Measurements from ENCODE around the gene SEPTIN8. TPM values are rescaled to one million over a fixed set of nuclear protein-coding genes. Genes with fewer than 3 reads are reported as not detected.

The SEPTIN8 gene
- total RNA-seq, 1 donor from 2014 or later: 46.2 TPM

DNA sequence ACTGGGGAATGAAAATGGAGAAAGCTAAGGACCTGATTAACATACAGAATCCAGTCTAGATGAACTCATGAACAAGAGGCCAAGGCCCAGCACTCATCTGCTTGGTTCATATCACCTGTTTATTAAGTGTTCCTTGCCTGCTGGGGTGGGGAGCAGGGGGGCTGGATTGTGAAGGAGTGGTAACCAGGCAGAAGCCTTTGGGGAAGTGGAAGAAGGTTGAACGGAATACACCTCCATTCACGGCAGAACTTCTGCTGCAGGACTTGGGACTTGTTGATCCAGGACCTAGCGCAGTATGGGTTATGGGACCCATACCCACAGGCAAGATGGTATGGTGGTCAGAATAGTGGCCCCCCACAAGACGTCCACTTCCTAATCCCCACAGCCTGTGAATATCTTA is 8.8 kb upstream of the SEPTIN8 start:
- DNase-seq (ENCODE audit: low spot score): no peak
- Mint-ChIP-seq H3K36me3 (ENCODE audit: low read depth) (no peaks in the 10 kb centered on the region), H3K4me1 (ENCODE audit: low read depth) (peaks cover 20% of the 10 kb centered on the region), H3K27ac (no peak overlapping the region), H3K4me3 (no peak overlapping the region), H3K9me3 (no peaks in the 10 kb centered on the region), H3K27me3 (ENCODE audit: insufficient read depth) (peaks cover 32% of the 10 kb centered on the region)
- intact Hi-C loops (cut with micrococcal nuclease): no loop called here

DNA sequence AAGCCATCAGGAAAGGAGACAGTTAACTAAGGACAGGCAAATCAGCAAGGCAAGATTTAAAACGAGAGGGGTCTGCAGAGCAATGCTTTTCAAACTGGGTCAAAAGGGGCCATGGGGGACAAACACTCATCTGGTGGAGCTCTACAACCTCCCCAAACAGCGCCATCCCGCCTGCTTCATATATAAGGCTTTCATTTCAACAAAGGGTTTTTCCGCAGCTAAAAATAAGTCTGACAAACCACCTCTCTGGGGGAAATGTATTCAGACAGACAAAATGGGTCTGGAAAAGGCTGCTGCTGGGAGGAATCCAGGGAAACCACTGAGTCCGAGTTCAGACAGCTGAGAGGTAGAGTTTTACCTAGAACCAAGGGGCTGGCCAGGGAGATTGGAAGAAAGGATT is 8.3 kb upstream of the SEPTIN8 start:
- DNase-seq (ENCODE audit: low spot score): no peak
- Mint-ChIP-seq H3K4me3 (no peak overlapping the region), H3K4me1 (ENCODE audit: low read depth) (peaks cover 17% of the 10 kb centered on the region), H3K27ac (no peak overlapping the region), H3K27me3 (ENCODE audit: insufficient read depth) (peaks cover 33% of the 10 kb centered on the region), H3K36me3 (ENCODE audit: low read depth) (no peaks in the 10 kb centered on the region), H3K9me3 (no peaks in the 10 kb centered on the region)
- intact Hi-C loops (cut with micrococcal nuclease): no loop called here

DNA sequence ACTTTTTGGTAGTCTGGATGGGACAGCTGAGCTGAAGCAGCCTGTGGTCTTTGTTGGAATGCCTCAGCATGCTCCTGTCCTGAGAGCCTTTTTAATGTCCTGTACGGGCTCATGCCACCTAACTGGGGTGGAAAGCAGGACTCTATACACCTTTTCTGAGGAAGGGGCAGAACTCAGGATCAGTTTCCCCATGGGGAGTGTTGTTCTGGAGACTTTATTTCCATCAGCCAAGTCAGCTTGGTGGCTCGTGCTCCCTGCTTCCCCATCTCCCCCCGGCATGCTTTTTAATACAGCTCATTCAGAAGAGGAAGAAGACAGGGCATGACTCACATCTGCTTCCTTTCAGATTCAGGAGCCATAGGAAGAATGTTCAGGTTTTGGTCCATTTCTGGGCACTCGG is 5.1 kb upstream of the SEPTIN8 start:
- no peak overlapping the region for H3K4me3 Mint-ChIP-seq
- peaks cover 37% of the 10 kb centered on the region for H3K4me1 Mint-ChIP-seq (ENCODE audit: low read depth)
- H3K9me3 Mint-ChIP-seq: no peaks in the 10 kb centered on the region
- intact Hi-C loops (cut with micrococcal nuclease): no loop called here
- no peak overlapping the region for H3K27ac Mint-ChIP-seq
- peaks cover 1% of the 10 kb centered on the region for H3K36me3 Mint-ChIP-seq (ENCODE audit: low read depth)
- DNase-seq (ENCODE audit: low spot score): no peak
- peaks cover 49% of the 10 kb centered on the region for H3K27me3 Mint-ChIP-seq (ENCODE audit: insufficient read depth)

DNA sequence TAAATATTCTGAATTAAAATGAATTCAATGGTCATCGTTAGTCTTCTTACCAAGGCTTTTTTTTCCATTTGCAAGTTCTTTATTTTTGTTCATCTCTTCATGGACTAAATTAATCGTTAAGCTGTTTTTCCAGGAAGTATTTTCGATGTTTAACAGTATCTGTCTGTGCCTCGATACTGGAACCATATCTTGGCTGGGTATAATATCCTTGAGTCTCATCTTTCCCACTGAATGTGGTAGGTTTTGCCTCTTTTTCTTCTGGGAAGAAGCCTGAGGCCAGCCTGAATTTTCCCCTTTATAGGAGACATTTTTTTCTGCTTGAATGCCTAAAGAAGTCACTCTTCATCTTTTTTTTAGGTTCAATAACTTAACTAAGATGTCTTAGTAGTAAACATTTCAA is 4.0 kb upstream of the SEPTIN8 start:
- intact Hi-C loops (cut with micrococcal nuclease): no loop called here
- Mint-ChIP-seq H3K36me3 (ENCODE audit: low read depth) (peaks cover 1% of the 10 kb centered on the region), H3K27ac (no peak overlapping the region), H3K4me3 (no peak overlapping the region), H3K9me3 (no peaks in the 10 kb centered on the region), H3K27me3 (ENCODE audit: insufficient read depth) (peaks cover 44% of the 10 kb centered on the region), H3K4me1 (ENCODE audit: low read depth) (peaks cover 39% of the 10 kb centered on the region)
- no peak for DNase-seq (ENCODE audit: low spot score)

DNA sequence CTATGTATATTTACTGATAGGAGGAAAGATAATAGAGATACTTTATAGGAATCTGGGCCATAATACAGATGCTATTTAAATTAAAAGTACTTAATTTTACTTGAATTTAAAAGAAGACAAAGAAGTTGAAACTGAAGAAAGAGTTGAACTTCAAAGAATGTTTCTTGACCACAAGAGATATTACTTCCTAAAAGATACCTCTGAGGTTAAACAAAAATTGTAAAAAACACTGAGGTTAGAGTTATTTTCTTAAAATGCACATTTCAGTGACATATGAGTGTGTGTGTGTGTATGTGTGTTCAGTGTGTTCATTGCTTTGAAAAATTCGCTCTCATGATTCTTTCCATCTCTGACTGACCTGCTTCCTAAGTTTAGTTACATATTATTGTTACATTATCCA is 3.5 kb upstream of the SEPTIN8 start:
- no peak overlapping the region for H3K27ac Mint-ChIP-seq
- DNase-seq (ENCODE audit: low spot score): no peak
- H3K36me3 Mint-ChIP-seq (ENCODE audit: low read depth): peaks cover 1% of the 10 kb centered on the region
- peaks cover 47% of the 10 kb centered on the region for H3K27me3 Mint-ChIP-seq (ENCODE audit: insufficient read depth)
- peaks cover 41% of the 10 kb centered on the region for H3K4me1 Mint-ChIP-seq (ENCODE audit: low read depth)
- H3K9me3 Mint-ChIP-seq: no peaks in the 10 kb centered on the region
- no peak overlapping the region for H3K4me3 Mint-ChIP-seq
- intact Hi-C loops (cut with micrococcal nuclease): no loop called here

DNA sequence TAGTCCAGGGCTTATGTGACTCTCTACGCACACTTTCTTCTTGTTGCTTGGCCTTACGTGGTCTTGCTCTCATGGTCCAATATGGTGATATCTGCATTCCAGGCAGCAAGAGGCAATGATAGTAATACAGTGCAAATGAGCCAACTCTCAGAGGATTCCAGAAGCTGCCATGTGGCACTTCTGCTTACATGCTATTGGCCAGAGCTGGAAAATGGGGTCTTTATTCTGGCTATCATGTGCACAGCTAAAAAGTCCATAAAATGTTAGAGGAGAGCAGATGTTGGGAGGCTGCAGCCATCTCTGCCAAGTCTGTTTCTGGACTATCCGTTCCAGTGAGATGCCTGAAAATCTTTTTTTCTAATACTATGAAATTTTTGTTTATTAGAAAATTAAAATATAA is 2.9 kb upstream of the SEPTIN8 start:
- peaks cover 41% of the 10 kb centered on the region for H3K4me1 Mint-ChIP-seq (ENCODE audit: low read depth)
- peaks cover 1% of the 10 kb centered on the region for H3K36me3 Mint-ChIP-seq (ENCODE audit: low read depth)
- DNase-seq (ENCODE audit: low spot score): no peak
- H3K27me3 Mint-ChIP-seq (ENCODE audit: insufficient read depth): peaks cover 51% of the 10 kb centered on the region
- intact Hi-C loops (cut with micrococcal nuclease): loop anchor here (2.0 kb wide), 1 partner anchor 17 kb away; no protein-coding TSS in a partner anchor
- H3K9me3 Mint-ChIP-seq: no peaks in the 10 kb centered on the region
- peak overlapping the region; percentile 48 for H3K4me3 Mint-ChIP-seq
- no peak overlapping the region for H3K27ac Mint-ChIP-seq

DNA sequence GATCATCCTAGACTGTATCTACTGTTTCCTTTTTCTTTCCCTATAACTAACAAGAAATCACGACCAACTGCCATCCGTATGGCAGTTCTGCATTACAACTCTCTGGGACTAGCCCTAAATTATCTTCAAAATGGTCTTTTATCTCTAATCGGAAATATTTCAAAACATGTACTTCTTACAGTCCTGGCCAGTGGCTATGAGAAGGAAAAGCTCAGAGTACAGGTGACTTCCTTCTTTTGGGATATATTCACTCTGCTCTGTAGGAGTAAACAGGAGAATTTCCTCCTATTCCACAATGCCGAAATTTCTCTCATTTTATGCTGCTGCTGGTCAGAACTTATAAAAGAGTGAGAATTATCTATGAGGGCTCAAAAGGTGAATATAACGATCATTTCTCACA is 1.8 kb upstream of the SEPTIN8 start:
- Mint-ChIP-seq H3K36me3 (ENCODE audit: low read depth) (peaks cover 1% of the 10 kb centered on the region), H3K4me1 (ENCODE audit: low read depth) (peaks cover 41% of the 10 kb centered on the region), H3K9me3 (no peaks in the 10 kb centered on the region), H3K27ac (no peak overlapping the region), H3K4me3 (peak overlapping the region; percentile 28), H3K27me3 (ENCODE audit: insufficient read depth) (peaks cover 48% of the 10 kb centered on the region)
- intact Hi-C loops (cut with micrococcal nuclease): loop anchor here (2.0 kb wide), 1 partner anchor 16 kb away; no protein-coding TSS in a partner anchor
- DNase-seq (ENCODE audit: low spot score): no peak

DNA sequence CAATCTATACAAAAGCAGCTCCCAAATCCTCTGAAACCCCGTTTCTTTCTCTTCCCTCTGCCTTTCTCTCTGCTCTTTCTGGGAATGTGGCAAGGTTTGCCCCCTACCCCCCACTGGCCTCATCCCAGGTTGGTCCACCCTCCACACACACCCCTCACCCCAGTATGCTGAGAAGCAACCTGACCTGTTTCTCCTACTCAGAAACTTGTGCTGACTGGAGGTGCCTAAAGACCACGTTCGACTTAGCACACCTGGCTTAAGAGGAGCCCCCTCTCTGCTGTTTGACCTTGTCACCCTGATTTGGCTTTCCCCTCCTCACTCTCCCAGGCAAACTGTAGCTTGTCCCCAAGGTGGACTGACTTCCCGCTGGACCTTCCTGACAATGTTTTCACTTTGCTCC is 1.1 kb upstream of the SEPTIN8 start:
- Mint-ChIP-seq H3K4me1 (ENCODE audit: low read depth) (peaks cover 41% of the 10 kb centered on the region), H3K4me3 (peak overlapping the region; percentile 87), H3K9me3 (no peaks in the 10 kb centered on the region), H3K36me3 (ENCODE audit: low read depth) (peaks cover 1% of the 10 kb centered on the region), H3K27me3 (ENCODE audit: insufficient read depth) (peaks cover 45% of the 10 kb centered on the region), H3K27ac (peak overlapping the region; percentile 63)
- intact Hi-C loops (cut with micrococcal nuclease): loop anchor here (2.0 kb wide), 1 partner anchor 15 kb away; no protein-coding TSS in a partner anchor
- DNase-seq (ENCODE audit: low spot score): no peak

DNA sequence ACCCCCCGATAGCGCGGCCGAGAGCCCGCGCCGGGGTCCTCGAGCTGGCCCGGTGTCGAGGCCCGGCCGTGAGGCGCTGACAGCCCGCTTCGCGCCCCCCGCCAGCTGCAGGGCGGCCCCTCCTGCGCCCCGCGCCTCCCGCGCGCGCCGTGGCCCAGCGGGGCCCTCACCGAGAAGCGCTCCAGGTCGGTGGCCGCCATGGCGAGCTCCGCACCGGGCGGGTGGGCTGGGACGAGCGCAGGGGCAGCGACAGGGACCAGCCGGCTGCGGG is 166 bp downstream of the SEPTIN8 start:
- Mint-ChIP-seq H3K27ac (no peak overlapping the region), H3K27me3 (ENCODE audit: insufficient read depth) (peaks cover 39% of the 10 kb centered on the region), H3K4me1 (ENCODE audit: low read depth) (peaks cover 38% of the 10 kb centered on the region), H3K36me3 (ENCODE audit: low read depth) (peaks cover 1% of the 10 kb centered on the region), H3K9me3 (no peaks in the 10 kb centered on the region), H3K4me3 (no peak overlapping the region)
- intact Hi-C loops (cut with micrococcal nuclease): loop anchor here (1.0 to 2.0 kb wide), 3 partner anchors 24 to 44 kb away; no protein-coding TSS in a partner anchor
- DNase-seq (ENCODE audit: low spot score): no peak

DNA sequence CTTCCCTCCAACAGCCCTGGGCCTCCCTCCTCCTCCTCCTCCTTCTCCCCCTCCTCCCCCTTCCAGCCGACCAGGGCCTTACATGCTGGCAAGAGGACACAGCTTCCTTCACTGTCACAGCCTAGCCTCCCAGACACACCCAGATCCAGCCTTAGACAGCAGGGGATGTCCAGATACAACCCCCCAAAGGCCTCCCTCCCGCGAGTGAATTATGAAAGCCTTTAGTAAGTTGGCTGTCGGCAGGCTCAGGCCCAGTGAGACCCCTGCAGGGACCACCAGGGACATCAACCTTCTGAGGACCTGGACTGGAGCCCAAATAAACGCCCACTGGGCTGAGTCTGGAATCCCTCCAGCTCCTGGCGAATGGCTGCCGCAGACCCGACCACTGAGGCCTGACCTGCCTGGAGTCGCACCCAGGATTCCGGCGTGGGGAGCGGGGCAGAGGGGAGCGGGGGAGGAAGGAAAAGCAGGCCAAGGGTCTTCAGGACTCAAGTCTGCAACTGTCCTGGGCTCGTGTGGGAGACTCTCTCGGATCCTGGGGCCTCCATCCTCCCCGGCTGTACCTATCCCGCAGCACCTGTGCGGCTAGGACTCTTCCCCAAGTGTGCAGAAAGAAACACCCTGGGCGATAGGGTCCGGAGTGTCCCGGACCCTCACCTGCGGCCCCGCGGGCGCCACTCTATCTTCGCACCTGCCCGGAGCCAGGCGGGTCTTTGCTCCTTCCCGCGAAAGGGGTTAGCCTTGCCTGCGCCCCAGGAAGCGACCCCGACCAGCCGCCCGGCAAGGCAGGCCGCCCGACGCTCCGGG is 705 bp downstream of the SEPTIN8 start:
- Mint-ChIP-seq H3K9me3 (no peaks in the 10 kb centered on the region), H3K27ac (no peak overlapping the region), H3K36me3 (ENCODE audit: low read depth) (peaks cover 1% of the 10 kb centered on the region), H3K27me3 (ENCODE audit: insufficient read depth) (peaks cover 34% of the 10 kb centered on the region), H3K4me1 (ENCODE audit: low read depth) (peaks cover 36% of the 10 kb centered on the region), H3K4me3 (peak overlapping the region; percentile 80)
- intact Hi-C loops (cut with micrococcal nuclease): loop anchor here (1.0 to 2.0 kb wide), 2 partner anchors 23 to 44 kb away; no protein-coding TSS in a partner anchor
- DNase-seq (ENCODE audit: low spot score): no peak

DNA sequence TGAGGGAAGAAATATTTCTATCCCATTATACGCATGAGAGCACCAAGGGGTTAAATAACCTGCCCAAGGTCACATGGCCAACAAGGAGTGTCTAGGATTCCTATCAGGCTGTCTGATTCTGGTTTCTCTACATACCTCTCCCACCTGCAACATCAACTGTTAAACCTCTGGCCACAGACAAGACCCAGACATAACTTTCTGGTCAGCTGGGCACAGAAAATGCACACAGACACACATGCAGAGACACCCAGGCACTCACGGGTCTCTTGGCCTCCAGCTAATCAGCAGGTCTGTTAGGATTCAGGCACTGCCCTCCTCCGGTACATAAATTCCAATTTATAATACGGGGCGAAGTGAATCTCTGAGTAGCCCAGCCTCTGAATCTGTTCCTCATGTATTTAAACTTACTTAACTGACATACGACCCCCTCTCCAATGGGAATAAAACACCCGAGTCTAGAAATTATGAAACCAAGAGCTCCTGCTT is 1.5 kb downstream of the SEPTIN8 start:
- H3K9me3 Mint-ChIP-seq: no peaks in the 10 kb centered on the region
- no peak for DNase-seq (ENCODE audit: low spot score)
- peaks cover 1% of the 10 kb centered on the region for H3K36me3 Mint-ChIP-seq (ENCODE audit: low read depth)
- H3K4me3 Mint-ChIP-seq: peak overlapping the region; percentile 80
- intact Hi-C loops (cut with micrococcal nuclease): no loop called here
- no peak overlapping the region for H3K27ac Mint-ChIP-seq
- H3K27me3 Mint-ChIP-seq (ENCODE audit: insufficient read depth): peaks cover 30% of the 10 kb centered on the region
- H3K4me1 Mint-ChIP-seq (ENCODE audit: low read depth): peaks cover 36% of the 10 kb centered on the region

DNA sequence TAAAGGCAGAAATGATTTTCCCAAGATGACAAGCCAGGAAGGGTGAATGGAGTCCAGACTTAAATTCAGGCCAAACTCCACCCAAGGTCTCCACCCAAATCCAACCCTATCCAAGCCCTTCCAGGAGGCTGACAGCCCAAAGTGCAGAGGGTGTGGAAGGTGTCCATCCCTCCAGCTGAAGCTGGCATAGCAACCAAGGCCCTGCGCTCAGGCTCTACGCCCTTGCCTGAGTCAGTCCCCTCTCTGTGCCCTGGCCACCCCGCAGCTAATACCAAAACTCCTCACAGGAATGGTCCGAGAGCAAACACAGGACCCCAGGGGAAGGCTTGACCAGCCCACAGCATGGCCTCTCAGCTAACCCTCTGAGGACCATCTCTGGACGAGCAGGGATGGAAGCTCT is 2.1 kb downstream of the SEPTIN8 start:
- no peak for DNase-seq (ENCODE audit: low spot score)
- no peak overlapping the region for H3K27ac Mint-ChIP-seq
- H3K36me3 Mint-ChIP-seq (ENCODE audit: low read depth): peaks cover 1% of the 10 kb centered on the region
- intact Hi-C loops (cut with micrococcal nuclease): no loop called here
- H3K27me3 Mint-ChIP-seq (ENCODE audit: insufficient read depth): peaks cover 28% of the 10 kb centered on the region
- H3K9me3 Mint-ChIP-seq: no peaks in the 10 kb centered on the region
- peaks cover 34% of the 10 kb centered on the region for H3K4me1 Mint-ChIP-seq (ENCODE audit: low read depth)
- peak overlapping the region; percentile 13 for H3K4me3 Mint-ChIP-seq

DNA sequence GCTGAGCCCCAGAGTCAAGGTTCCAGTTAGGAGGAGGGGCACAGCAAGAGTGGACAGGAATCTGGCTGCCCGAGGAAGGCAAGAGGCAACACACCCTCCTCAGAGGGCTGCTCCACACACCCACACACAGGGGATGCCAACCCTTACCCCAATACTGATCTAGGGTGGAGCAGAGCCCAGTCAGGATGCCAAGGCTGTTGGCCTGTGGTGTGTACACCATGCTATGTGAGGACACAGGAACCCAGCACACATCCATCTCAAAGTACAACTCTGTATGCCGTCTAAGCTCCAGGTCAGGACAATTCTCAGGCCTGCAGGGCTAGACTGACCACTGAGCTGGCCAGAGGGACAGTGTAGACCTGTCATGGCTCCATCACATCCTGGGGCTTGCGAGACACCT is 2.6 kb downstream of the SEPTIN8 start:
- peaks cover 1% of the 10 kb centered on the region for H3K36me3 Mint-ChIP-seq (ENCODE audit: low read depth)
- no peak for DNase-seq (ENCODE audit: low spot score)
- no peaks in the 10 kb centered on the region for H3K9me3 Mint-ChIP-seq
- H3K4me3 Mint-ChIP-seq: peak overlapping the region; percentile 13
- H3K4me1 Mint-ChIP-seq (ENCODE audit: low read depth): peaks cover 29% of the 10 kb centered on the region
- no peak overlapping the region for H3K27ac Mint-ChIP-seq
- intact Hi-C loops (cut with micrococcal nuclease): no loop called here
- H3K27me3 Mint-ChIP-seq (ENCODE audit: insufficient read depth): peaks cover 25% of the 10 kb centered on the region
